ENCODE results near the gene STX17. TPM values are rescaled to one million over a fixed set of nuclear protein-coding genes. Genes with fewer than 3 reads are reported as not detected.

The STX17 gene
- total and polyA plus RNA-seq, 2 donors (not counting 3 experiments of a cell fraction or from before 2014, with no cell fraction given): 5.3 to 17.6 TPM

DNA sequence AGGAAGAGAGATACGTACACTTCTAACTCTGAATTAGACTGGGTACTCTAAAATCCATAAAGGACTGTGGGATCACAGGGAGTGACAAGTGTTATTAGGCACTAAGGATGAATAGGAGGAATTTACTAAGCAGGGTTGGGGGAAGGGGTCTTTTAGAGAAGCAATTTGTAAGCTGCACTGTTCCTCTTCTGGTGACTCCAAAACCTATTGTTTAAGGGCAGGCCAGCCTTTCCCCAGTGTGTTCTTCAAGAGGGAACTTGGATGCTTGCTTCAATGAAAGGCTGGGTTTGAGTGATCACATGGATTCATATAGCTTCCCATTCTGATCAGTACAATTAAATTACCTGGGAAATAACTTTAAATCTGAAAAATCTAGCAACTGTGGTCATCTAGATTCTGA, 71.8 kb downstream of the STX17 start:
- no peaks in the 10 kb centered on the region for H3K9me3 ChIP-seq (replicated peaks; ENCODE audit: control insufficient read depth, insufficient read depth, low read length)
- TF ChIP-seq, protein P1, sequence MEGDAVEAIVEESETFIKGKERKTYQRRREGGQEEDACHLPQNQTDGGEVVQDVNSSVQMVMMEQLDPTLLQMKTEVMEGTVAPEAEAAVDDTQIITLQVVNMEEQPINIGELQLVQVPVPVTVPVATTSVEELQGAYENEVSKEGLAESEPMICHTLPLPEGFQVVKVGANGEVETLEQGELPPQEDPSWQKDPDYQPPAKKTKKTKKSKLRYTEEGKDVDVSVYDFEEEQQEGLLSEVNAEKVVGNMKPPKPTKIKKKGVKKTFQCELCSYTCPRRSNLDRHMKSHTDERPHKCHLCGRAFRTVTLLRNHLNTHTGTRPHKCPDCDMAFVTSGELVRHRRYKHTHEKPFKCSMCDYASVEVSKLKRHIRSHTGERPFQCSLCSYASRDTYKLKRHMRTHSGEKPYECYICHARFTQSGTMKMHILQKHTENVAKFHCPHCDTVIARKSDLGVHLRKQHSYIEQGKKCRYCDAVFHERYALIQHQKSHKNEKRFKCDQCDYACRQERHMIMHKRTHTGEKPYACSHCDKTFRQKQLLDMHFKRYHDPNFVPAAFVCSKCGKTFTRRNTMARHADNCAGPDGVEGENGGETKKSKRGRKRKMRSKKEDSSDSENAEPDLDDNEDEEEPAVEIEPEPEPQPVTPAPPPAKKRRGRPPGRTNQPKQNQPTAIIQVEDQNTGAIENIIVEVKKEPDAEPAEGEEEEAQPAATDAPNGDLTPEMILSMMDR (IDR thresholded peaks at IDR 0.05; ENCODE audit: extremely low read depth in 1 of 2, insufficient read depth in 1 of 2, low read depth in 1 of 2, low read length in 2 of 2): no peak
- TF ChIP-seq, protein P2, sequence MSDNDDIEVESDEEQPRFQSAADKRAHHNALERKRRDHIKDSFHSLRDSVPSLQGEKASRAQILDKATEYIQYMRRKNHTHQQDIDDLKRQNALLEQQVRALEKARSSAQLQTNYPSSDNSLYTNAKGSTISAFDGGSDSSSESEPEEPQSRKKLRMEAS (IDR thresholded peaks at IDR 0.05; ENCODE audit: insufficient read depth, insufficient read length): no peak
- TF ChIP-seq GATA2 (IDR thresholded peaks at IDR 0.05; ENCODE audit: insufficient read depth, insufficient read length, low read depth, low read length) (no peak), POLR2AphosphoS5 (IDR thresholded peaks at IDR 0.05; ENCODE audit: insufficient read depth, low read depth, low read length) (no peak), POLR2A (IDR thresholded peaks at IDR 0.05; ENCODE audit: low read depth, low read length) (no peak), EZH2 (IDR thresholded peaks at IDR 0.05; ENCODE audit: borderline replicate concordance, low read depth, low read length, severe bottlenecking) (no peak), FOS (IDR thresholded peaks at IDR 0.05; ENCODE audit: borderline replicate concordance, insufficient read depth, low read length) (no peak), MYC (IDR thresholded peaks at IDR 0.05; ENCODE audit: low read depth, low read length) (no peak), JUN (IDR thresholded peaks at IDR 0.05; ENCODE audit: borderline replicate concordance, insufficient read depth, insufficient read length, low read depth) (no peak)
- H3K27me3 ChIP-seq (ENCODE audit: control insufficient read depth in 2 of 2, insufficient read depth in 2 of 2, low read length in 2 of 2): no peaks in the 10 kb centered on the region
- FAIRE-seq: no peak
- H3K4me2 ChIP-seq (ENCODE audit: insufficient read depth, low read length): no peak overlapping the region
- no peak overlapping the region for H2AFZ ChIP-seq (ENCODE audit: low read depth, low read length)
- no peak overlapping the region for H3K27ac ChIP-seq (ENCODE audit: insufficient read depth, low read depth, low read length)
- no peak overlapping the region for H3K4me3 ChIP-seq (replicated peaks in 1 of 3; ENCODE audit: insufficient read depth in 1 of 3, low read depth in 1 of 3, low read length in 3 of 3)
- H3K9ac ChIP-seq (replicated peaks; ENCODE audit: extremely low read depth, insufficient read depth, low read length): no peak overlapping the region
- H4K20me1 ChIP-seq (replicated peaks; ENCODE audit: control insufficient read depth, extremely low read depth, insufficient read depth, low read length): no peaks in the 10 kb centered on the region
- intact Hi-C loops (cut with micrococcal nuclease) (no loop called here), dilution Hi-C loops (cut with MboI; ENCODE audit: extremely low pct_ligation_motif_present, low sequenced_read_pairs) (no loop called here)
- H3K36me3 ChIP-seq (ENCODE audit: control insufficient read depth in 2 of 2, extremely low read depth in 1 of 2, insufficient read depth in 2 of 2, low read length in 2 of 2): no peaks in the 10 kb centered on the region
- no peak for DNase-seq (ENCODE audit: low read depth, low spot score)
- no peaks in the 10 kb centered on the region for H3K79me2 ChIP-seq (ENCODE audit: control insufficient read depth, insufficient read depth, low read length)
- H3K9me1 ChIP-seq (replicated peaks; ENCODE audit: control insufficient read depth, extremely low read depth, insufficient read depth, low read length): no peaks in the 10 kb centered on the region
- BruUV-seq (replicated peaks): no TSS peak
- H3K4me1 ChIP-seq (ENCODE audit: control insufficient read depth, extremely low read depth, insufficient read depth, low read length): no peaks in the 10 kb centered on the region
- ChIA-PET POLR2A (no interaction called here), CTCF (interaction anchor here (1.0 to 1.5 kb wide), 4 partner anchors 31 to 768 kb away, joined by 3 to 5 read pairs (median 3); no protein-coding TSS in a partner anchor)
